A673 (cell line): ENCODE data around the gene ARPC2. TPM values are rescaled to one million over a fixed set of nuclear protein-coding genes. Genes with fewer than 3 reads are reported as not detected.

Experiments used
- BruUV-seq: library from RNA; stranded (reverse); fragments of 400-500 nt; replicated peaks from 2 replicates; lab custom pipeline; 2021; lab: Mats Ljungman, UMichigan
- CTCF ChIA-PET: fragments of 300-600 bp; sonication (Branson Sonifier 250); formaldehyde crosslinking; loops from one replicate; lab custom pipeline; 2022; ENCODE audit warnings: antibody characterized with exemption; lab: Charles Lee
- POLR2A ChIA-PET: fragments of 300-600 bp; sonication (Branson Sonifier 250); formaldehyde crosslinking; loops from one replicate; lab custom pipeline; 2022; ENCODE audit warnings: antibody characterized with exemption; ENCODE audit not compliant: low non-redundant PET; lab: Charles Lee
- DNase-seq: peaks from one replicate; pipeline ENCODE4 v3.0.0-alpha.2; 2015; ENCODE audit warnings: low spot score
- H3K27ac ChIP-seq: fragments of 200-600 bp; sonication (generic); 2 replicates; pipeline ENCODE4 v1.5.1; 2016; ENCODE audit warnings: mixed run types, low read depth, mild to moderate bottlenecking, mixed read lengths, antibody characterized with exemption, low read length; ENCODE audit not compliant: poor library complexity, severe bottlenecking
- H3K27me3 ChIP-seq: fragments of 200-600 bp; sonication (generic); replicated peaks from 2 replicates; pipeline ENCODE4 v1.6.1; 2017; ENCODE audit warnings: mixed run types, low read depth, mild to moderate bottlenecking, mixed read lengths, antibody characterized with exemption, low read length; ENCODE audit not compliant: insufficient read depth, poor library complexity
- H3K36me3 ChIP-seq: fragments of 200-600 bp; sonication (generic); 2 replicates; pipeline ENCODE4 v1.6.1; 2016; ENCODE audit warnings: mixed run types, mild to moderate bottlenecking, mixed read lengths, antibody characterized with exemption, low read length; ENCODE audit not compliant: insufficient read depth, poor library complexity, severe bottlenecking
- H3K4me1 ChIP-seq: fragments of 200-600 bp; sonication (generic); 2 replicates; pipeline ENCODE4 v1.6.1; 2017; ENCODE audit warnings: mixed run types, mild to moderate bottlenecking, mixed read lengths, antibody characterized with exemption, low read length; ENCODE audit not compliant: insufficient read depth, poor library complexity, severe bottlenecking
- H3K4me3 ChIP-seq: fragments of 200-600 bp; sonication (generic); 2 replicates; pipeline ENCODE4 v1.5.1; 2016; ENCODE audit warnings: low read depth, mixed run types, mild to moderate bottlenecking, mixed read lengths, low read length; ENCODE audit not compliant: poor library complexity, severe bottlenecking
- H3K9me3 ChIP-seq: fragments of 200-600 bp; sonication (generic); 2 replicates; pipeline ENCODE4 v1.6.1; 2016; ENCODE audit warnings: mixed run types, low read depth, mild to moderate bottlenecking, mixed read lengths, antibody characterized with exemption, low read length; ENCODE audit not compliant: poor library complexity, severe bottlenecking
- CTCF ChIP-seq: fragments of 300-800, 200-600 bp; sonication (generic); conservative IDR thresholded peaks from 2 replicates; pipeline ENCODE4 v1.5.1; 2017; ENCODE audit warnings: low read depth, mild to moderate bottlenecking, antibody characterized with exemption, low read length, moderate library complexity, mixed read lengths
- EZH2 ChIP-seq: fragments of 200-600 bp; sonication (generic); IDR thresholded peaks from 2 replicates; pipeline ENCODE4 v1.6.1; 2017; ENCODE audit warnings: borderline replicate concordance, low read depth, mild to moderate bottlenecking, mixed read lengths, antibody characterized with exemption, low read length; ENCODE audit not compliant: poor library complexity, severe bottlenecking
- intact Hi-C: fragments of 100-400 bp; cut with micrococcal nuclease; formaldehyde crosslinking; loops from one replicate; pipeline ENCODE4 v1.10.0; 2022; ENCODE audit not compliant: unreplicated experiment
- total RNA-seq: library from RNA; stranded (reverse); gene quantifications from 2 replicates; pipeline ENCODE4 v1.2.3, GENCODE V29; 2021

Gene ARPC2
- total RNA-seq, 1 experiment from 2014 or later: 291 TPM

- Histone ChIP-seq H3K9me3 (no peaks in the 10 kb centered on the region), H3K27ac (peak overlapping the region; percentile 87), H3K36me3 (no peaks in the 10 kb centered on the region), H3K27me3 (no peaks in the 10 kb centered on the region), H3K4me3 (peak overlapping the region; percentile 86), H3K4me1 (peaks cover 47% of the 10 kb centered on the region)
- intact Hi-C loops: no loop called here
- ChIA-PET POLR2A (no interaction called here), CTCF (no interaction called here)
- TF ChIP-seq EZH2 (no peak), CTCF (no peak)
- DNase-seq: peak; percentile 10
- no TSS peak for BruUV-seq
Observed at GRCh38 chr2:218218268-218219185, 1.5 kb downstream of the ARPC2 start.

- H3K36me3 ChIP-seq: peaks cover 8% of the 10 kb centered on the region
- BruUV-seq: no TSS peak
- ChIA-PET CTCF (interaction anchor here (0.6 kb wide), 1 partner anchor 175 kb away, joined by 3 read pairs; no protein-coding TSS in a partner anchor), POLR2A (no interaction called here)
- H3K27ac ChIP-seq: peak overlapping the region; percentile 23
- no peak for DNase-seq
- peaks cover 47% of the 10 kb centered on the region for H3K4me1 ChIP-seq
- intact Hi-C loops: no loop called here
- H3K4me3 ChIP-seq: no peak overlapping the region
- H3K9me3 ChIP-seq: no peaks in the 10 kb centered on the region
- TF ChIP-seq EZH2: no peak
- no peak for TF ChIP-seq CTCF
- H3K27me3 ChIP-seq: no peaks in the 10 kb centered on the region
Observed at GRCh38 chr2:218219934-218220333, 2.9 kb downstream of the ARPC2 start.

- ChIA-PET POLR2A (no interaction called here), CTCF (interaction anchor here (0.6 kb wide), 1 partner anchor 12 kb away, joined by 3 read pairs; no protein-coding TSS in a partner anchor)
- no peak overlapping the region for H3K4me3 ChIP-seq
- intact Hi-C loops: no loop called here
- H3K27ac ChIP-seq: no peak overlapping the region
- H3K36me3 ChIP-seq: peaks cover 14% of the 10 kb centered on the region
- TF ChIP-seq CTCF: no peak
- peaks cover 47% of the 10 kb centered on the region for H3K4me1 ChIP-seq
- peak; percentile 25 for DNase-seq
- no TSS peak for BruUV-seq
- no peaks in the 10 kb centered on the region for H3K27me3 ChIP-seq
- no peaks in the 10 kb centered on the region for H3K9me3 ChIP-seq
Observed at GRCh38 chr2:218221000-218221399, 4.0 kb downstream of the ARPC2 start.
